Umbilical cord (tissue), 2 donors: ENCODE results near the gene TRIO. TPM values are rescaled to one million over a fixed set of nuclear protein-coding genes. Genes with fewer than 3 reads are reported as not detected.

ENCODE experiments used
- DNase-seq: peaks from one replicate; pipeline ENCODE4 v3.0.0-alpha.2; 2015; ENCODE audit warnings: low spot score
- total RNA-seq: library from RNA; depleted of rRNA; stranded (reverse); fragments of >200 nt; gene quantifications from one replicate; pipeline ENCODE4 v1.2.3, GENCODE V29; 2014; ENCODE audit warnings: low replicate concordance; ENCODE audit not compliant: insufficient read depth

The TRIO gene
- total RNA-seq, 1 donor from 2014 or later: 170 TPM

DNA sequence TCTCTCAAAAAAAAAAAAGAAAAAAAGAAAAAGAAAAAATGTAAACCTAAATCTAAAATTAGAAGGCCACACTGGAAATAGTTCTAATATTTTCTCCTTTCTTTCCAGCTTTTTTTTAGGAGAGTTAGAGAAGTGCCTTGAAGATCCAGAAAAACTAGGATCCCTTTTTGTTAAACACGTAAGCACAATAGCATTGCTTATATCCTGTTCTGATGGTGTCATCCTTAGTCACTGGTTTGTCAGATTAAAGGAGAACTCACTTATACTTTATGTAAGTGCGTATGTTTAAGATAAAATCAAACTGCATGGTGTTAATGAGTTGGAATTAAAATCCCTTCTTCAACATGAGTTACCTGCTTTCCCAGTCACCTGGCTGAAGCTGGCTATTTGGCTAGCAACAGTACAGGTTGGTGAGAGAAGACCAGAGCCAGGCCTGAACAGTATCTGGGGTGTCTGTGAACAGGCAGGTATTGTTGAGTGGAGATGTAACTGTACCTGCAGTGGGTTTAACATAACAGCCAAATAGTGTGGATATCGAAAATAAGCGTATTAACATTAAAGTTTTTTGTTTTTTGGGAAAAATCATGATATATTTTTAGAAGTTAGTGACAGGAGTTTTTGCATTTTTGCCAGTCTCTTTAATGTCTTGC is 333.8 kb downstream of the TRIO start:
- DNase-seq: no peak

DNA sequence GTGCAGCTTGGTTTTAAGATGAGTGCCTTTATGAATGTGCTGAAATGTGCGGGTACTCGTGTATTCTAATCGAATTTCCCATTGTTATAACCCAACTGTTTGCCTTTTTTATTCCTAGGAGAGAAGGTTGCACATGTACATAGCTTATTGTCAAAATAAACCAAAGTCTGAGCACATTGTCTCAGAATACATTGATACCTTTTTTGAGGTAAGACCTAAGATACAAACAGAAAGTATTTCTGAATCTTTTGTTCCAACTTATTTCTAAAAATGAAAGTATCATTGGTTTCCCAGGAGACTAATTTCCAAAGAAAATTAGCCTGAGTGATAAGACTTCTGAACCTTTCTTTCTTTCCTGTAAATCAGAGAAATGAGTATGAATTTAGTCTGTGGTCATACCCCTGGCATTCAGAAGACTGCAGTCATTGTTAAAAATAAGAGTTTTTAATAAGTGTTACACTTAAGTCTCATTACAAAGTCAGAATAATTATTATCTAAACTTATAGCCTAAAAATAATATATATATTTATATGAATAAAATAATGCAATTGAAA is 336.1 kb downstream of the TRIO start:
- DNase-seq: no peak

DNA sequence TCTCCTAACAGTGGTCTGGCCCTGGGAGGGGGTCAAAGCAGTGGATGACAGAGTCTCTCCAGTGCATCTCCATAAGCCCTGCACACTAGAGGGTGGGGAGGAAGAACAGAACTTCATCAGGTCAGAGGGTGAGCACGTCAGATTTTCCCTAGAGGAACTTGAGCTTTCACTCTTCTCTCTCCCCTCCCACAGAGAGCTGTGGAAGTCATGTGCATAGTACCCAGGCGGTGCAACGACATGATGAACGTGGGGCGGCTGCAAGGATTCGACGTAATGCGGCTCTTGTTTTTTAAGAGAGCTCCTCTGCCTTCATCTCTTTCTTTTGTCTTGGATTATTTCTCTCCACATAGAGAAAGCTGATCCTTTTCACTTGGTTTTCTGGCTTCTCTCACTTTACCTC is 338.2 kb downstream of the TRIO start:
- DNase-seq: no peak

DNA sequence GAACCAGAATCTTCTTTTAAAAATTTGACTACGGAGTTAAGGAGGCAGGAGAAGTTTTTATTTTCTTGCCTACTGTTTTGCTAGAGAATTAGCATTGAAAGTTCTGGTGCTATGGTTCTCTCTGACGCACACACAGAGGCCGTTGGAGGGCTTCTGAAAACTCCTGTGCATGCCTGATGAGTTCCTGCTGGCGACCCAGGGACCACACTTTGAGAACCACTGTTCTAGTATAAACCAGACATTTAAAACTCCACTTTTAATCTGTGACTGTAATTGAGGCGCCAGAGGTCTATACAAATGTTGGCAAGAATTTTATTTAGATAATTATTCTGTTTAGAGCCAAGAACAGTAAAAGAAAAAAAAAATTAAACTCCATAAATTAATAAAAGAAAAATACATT is 338.9 kb downstream of the TRIO start:
- no peak for DNase-seq

DNA sequence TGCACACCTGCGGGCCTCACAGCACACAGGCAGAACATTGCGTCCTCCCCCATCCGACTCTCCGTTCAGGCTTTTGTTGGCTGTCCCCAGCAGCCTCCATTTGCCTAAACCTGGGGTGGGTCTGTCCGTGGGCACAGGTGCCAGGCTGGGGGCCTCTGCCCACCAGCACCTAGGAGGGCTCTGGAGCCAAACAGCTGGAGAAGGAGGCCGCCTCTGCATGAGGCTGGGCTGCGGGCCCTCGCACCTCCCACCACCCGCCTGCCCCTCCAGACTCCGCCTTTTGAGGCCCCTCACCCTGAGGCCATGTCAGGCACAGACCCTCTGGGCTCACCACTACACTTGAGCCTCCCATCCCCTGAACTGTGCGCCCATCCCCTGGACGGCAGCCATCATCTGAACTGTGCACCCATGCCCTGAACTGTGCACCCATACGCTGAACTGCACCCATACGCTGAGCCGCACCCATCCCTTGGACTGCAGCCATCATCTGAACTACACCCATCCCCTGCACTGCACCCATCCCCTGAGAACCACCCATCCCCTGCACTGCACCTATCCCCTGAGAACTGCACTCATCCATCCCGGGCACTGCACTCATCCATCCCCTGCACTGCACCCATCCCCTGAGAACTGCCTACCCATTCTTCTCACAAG is 340.5 kb downstream of the TRIO start:
- DNase-seq: no peak

DNA sequence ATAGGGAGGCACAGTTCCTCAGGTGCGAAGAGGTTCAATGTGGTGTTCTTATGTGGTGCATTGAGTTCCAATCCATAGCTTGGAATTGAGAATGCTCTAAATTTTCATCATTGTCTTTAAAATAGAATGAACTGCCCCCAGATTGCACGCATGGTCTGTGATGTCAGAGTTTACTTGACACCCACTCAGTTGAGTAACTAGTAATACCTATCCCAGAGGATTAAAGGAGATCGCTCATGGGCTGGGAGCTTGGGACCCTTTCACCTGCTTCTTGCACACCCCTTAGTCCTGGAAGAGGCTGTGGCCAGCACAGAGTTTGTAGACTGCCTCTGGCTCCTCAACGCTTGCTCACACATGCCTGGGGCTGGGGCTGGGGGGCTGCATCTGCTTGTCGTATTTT is 343.3 kb downstream of the TRIO start:
- no peak for DNase-seq

DNA sequence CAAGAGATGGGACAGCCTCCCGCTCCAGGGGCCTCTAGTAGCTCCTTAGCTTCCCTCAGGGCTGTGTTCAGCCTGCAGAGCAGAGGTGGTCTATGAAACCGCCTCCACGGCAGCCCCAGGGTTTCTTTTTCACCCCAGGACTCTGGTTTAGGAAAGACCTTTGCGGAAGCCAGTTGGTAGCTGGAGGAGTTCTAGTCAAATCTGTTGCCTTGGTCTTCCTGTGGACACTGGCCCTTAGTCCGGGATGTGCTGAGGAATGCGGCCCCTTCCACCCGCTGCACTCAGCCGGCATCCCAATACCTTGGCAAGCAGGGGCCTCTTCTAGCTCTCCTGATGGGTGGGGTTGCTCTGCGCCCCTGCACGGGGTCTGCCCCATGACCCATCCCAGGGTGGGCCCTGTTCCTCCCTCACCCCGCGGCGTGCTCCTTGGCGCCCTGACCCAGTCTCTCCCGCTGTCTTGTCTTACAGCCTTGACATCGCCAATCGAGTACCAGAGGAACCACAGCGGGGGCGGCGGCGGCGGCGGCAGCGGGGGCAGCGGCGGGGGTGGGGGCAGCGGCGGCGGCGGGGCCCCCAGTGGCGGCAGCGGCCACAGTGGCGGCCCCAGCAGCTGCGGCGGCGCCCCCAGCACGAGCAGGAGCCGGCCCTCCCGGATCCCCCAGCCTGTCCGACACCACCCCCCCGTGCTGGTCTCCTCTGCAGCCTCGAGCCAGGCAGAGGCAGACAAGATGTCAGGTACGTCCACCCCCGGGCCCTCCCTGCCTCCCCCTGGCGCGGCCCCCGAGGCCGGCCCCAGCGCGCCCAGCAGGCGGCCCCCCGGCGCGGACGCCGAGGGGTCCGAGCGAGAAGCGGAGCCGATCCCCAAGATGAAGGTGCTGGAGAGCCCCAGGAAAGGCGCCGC is 344.1 kb downstream of the TRIO start:
- no peak for DNase-seq

DNA sequence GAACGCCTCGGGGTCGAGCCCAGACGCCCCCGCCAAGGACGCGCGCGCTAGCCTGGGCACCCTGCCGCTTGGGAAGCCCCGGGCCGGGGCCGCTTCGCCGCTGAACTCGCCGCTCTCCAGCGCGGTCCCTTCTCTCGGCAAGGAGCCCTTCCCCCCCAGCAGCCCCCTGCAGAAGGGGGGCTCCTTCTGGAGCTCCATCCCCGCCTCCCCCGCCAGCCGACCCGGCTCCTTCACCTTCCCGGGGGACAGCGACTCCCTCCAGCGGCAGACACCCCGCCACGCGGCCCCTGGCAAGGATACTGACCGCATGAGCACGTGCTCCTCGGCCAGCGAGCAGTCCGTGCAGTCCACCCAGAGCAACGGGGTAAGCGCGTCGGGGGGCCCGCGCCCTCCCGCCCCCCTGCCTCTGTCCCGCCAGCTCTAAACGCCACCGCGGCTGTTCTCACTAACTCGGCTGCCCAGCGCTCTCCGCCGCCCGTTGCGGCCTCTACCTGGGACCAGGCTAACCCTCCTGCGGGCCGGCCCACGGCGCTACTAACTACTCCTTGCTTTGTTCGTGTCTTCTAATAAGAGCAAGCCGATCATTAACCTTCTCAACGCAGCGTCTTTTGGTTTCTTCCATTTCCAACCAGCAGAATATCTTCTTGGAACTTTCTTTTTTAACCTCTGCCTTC is 344.9 kb downstream of the TRIO start:
- no peak for DNase-seq

DNA sequence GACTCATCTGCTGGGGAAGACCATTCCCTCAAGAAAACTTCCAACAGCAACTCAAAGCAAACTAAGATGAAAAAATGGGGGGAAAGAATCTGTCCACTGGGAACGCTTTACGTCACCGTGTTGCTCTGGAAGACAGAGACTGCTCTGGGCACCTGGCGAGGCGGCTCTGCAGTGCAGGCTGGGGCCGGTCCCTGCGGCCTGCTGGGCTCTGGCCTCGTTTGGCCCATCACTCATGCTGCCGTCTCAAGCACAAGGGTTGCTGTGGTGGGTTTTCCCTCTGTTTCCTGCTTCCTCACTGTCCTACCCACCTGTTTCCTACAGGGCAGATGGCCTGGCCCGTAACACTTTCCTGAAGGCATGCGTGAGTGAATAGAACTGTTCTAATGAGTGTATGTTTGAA is 345.6 kb downstream of the TRIO start:
- DNase-seq: no peak

DNA sequence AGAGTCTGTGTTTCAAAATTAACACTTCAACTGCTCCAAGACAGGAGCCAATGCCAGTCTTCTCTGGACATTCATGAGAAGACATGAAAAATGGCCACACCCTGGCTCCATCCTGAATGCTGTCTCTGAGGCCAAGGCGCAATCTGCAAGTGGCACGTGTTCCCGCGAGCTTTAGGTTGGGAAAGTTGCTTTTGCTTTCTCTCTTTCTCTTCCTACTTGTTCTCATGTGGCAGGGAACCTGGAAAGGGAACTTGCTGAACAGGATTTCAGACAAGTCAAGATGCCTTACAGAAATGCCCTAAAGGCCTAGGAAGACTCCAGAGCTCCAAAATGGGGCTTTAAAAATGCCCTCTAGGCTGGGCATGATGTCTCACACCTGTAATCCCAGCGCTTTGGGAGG is 346.5 kb downstream of the TRIO start:
- peak; percentile 41 for DNase-seq

DNA sequence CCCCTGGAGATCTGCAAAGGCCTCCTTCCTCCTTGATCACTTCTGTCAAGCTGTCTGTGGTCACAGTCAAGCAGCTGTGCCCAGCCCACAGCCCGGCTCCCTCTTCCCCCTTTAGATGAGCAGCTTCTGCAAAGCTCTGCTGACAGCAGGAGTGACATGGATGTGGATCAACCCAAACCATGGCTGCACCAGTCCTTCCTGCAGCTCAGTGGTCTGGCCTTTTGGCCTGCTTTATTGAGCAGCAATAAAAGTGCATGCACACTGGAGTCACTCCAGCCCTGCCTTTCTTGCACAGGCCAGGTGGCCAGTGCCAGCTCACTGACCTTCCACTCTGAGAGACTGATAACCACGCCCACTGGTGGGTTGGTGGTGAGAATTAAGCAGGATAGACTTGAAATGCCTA is 347.2 kb downstream of the TRIO start:
- peak; percentile 10 for DNase-seq

DNA sequence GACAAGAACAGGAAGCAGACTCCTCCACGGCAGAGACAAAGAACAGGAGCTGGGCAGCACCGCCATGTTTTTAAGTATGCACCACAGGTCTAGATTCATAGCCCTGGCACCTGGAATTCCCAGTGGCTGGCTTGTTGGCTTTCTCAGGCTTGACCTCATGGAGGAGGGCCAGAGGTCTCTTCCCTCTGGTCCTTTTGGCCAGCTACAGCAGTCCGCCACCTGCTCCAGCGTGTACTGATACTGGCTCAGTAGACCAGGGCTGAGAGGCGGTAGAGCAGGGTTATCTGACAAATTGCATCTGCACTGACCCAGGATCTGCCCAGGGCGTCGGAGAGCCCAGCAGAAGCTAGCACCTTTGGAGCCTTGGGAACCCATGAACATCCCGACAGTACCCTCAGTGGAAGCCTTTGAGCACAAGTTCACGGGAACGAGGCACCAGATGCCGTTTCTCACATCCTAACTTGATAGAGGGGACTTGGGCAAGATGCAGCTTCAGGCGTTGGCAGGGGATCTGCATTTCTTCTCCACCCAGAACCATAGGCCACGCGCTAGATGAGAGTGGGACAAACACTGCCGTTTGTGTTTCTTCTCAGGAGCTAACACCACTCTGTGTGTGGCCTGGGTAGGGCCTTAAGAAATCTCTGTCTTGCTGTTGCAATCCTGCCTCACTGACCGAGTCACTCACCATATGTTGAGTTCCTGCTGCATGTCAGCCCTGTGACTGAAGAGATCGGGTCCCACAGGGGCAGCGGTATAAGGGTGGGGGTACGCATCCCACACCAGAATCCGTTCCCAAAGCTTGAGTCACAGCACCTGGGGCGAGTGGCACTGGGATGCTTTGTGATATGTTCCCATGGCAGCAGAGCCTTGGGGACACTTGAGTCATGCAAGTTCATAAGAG is 348.1 kb downstream of the TRIO start:
- DNase-seq: no peak

DNA sequence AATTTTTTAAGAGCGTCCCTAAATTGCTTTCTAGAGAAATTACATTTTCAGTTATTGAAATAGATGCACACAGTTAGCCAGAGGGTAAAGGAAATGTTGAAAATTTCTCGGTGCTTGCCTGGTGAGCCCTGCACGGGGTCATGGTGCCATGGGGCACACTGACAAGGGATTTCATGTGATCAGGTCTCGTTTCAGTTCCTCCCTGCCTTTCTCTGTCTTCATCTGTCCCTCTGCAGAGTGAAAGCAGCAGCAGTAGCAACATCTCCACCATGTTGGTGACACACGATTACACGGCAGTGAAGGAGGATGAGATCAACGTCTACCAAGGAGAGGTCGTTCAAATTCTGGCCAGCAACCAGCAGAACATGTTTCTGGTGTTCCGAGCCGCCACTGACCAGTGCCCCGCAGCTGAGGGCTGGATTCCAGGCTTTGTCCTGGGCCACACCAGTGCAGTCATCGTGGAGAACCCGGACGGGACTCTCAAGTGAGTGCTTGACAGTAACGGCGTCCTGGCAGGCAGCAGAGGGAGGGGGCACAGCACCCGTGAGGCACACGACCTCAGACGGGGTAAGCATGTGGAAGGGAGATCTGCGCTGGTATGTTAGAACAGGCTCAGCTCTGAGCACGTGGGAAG is 349.3 kb downstream of the TRIO start:
- no peak for DNase-seq

DNA sequence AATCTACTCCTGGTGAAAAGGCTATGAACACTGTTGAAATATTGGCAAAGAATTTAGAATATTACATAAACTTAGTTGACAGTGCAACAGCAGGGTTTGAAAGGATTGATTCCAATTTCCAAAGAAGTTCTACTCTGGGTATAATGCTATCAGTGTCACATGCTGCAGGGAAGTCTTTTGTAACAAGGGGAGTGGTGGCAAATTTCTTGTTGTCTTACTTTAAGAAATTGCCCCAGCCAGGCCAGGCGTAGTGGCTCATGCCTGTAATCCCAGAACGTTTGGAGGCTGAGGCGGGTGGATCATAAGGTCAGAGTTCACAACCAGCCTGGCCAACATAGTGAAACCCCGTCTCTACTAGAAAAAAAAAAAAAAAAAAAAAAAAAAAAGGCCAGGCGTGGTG is 352.2 kb downstream of the TRIO start:
- DNase-seq: no peak

DNA sequence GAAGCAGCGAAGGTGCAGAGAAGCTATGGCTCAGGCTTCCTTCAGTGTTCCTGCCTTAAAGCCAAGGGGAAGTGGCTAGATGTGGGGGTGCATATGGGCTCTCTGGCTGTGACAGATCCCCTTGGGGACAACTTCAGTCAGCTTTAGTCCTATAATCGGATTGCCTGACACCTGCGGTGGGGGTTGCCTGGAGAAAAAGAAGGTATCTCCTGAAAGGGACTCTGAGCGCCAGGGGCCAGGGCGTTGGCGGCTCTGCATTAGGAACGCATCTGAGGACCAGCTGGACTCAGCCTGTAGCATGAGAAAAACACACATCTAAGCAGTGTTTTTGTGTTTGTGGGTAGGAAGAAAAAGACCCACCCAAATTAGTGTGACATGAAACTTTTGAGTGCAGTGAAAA is 354.2 kb downstream of the TRIO start:
- DNase-seq: no peak

DNA sequence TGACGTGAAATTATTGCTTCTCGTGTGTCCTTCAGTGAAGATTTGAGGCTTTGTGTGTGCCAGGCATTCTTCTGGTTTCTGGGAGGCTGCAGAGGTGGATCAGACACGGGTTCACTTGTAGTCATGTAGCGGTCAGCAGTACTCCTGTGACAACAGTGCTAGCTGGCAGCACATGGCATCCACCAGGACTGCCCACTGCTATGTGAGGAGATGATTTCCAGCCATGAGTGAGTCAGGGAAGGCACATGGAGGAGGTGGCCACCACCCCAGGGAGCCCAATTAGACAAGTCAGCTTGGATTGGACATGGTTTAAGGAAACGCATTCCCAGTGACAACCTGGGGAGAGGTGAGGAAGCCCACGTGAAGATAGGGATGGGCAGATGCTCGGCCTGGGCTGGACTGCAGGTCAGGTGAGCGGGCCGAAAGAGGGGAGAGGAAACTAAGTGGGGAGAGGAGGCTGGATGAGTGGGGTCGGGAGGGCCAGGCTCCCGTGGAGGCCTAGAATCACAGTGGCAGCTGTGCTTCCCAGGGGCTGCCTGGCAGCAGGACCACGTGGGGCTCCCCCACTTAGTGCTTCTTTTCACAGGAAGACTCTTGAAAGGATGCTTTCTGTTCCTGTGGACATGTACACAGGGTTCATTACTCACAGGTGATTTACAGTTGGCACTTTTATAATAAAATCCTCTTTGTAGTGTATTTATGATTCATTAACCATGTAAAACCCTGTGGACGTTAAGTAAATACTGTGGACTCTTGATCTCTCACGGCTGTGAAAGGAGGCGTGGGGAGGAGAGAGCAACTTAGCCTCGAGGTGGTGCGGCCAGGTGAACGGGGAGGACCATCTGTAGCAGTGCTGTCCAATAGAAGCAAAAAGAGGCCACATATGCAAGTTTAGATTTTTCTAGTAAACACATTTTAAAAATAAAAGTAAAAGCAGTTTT is 358.5 kb downstream of the TRIO start:
- no peak for DNase-seq

DNA sequence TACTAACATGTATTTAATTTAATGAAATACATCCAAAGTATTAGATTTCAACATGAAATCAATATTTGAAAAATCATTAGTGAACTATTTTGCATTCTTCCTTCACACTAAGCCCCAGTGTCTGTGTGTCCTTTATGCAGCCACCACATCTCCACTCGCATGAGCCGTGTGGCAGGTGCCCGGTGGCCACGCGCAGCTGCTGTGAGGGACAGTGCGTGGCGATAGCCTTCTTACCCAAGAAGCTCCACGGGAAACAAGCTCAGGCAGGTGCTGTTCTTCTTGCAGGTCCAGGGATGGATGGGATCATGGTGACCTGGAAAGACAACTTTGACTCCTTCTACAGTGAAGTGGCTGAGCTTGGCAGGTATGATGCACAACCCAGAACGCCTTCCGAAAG is 359.1 kb downstream of the TRIO start:
- no peak for DNase-seq

DNA sequence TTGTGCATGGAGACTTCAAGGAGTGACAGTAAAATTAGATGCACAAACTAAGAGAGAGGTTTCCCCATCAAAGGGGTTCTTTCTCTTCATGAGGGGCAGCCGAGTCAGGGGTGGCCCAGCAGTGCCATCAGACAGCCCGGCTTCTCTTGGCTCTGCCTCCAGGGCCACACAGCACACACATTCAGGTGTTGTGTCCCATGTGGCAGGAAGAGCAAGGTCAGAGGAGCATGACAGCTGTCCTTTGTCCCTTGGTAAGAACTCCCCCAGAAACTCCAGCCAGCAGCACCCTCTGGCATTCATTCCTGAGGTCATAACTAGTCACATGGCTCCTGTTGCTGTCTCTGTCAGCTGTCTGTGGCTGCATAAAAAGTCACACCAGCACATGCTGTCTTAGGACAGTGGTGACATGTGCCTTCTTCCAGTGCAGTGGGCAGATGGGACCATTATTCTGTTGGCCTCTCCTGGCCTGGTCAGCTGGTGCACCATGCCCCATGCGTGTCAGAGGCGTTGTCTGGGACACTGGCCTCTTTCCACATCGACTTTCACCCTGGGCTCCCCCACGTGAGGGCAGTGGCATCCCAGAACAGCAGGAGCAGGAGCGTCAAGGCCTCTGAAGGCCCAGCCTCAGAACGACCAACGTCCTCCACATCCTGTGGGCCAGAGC is 360.0 kb downstream of the TRIO start:
- no peak for DNase-seq
